ENCODE data around the gene MTCH1.
"Not testable (repeated sequence)": the region's sequence is repeated elsewhere in the genome, so short reads cannot be mapped to it uniquely, and the experiment has no call there.

DNA sequence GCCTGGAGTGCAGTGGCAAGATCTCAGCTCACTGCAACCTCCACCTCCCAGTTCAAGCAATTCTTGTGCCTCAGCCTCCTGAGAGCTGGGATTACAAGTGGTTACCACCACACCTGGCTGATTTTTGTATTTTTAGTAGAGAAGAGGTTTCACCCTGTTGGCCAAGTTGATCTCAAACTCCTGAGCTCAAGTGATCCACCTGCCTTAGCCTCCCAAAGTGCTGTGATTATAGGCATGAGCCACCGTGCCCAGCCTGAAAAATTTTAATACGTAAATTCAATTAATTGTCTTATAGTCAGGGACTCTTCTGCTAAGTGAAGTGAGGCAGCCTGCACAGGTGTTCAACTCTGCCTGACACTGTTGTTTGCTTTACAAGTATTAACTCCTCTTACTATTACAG lies 4.4 kb upstream of the MTCH1 start:
- TF ChIP-seq, protein P1, sequence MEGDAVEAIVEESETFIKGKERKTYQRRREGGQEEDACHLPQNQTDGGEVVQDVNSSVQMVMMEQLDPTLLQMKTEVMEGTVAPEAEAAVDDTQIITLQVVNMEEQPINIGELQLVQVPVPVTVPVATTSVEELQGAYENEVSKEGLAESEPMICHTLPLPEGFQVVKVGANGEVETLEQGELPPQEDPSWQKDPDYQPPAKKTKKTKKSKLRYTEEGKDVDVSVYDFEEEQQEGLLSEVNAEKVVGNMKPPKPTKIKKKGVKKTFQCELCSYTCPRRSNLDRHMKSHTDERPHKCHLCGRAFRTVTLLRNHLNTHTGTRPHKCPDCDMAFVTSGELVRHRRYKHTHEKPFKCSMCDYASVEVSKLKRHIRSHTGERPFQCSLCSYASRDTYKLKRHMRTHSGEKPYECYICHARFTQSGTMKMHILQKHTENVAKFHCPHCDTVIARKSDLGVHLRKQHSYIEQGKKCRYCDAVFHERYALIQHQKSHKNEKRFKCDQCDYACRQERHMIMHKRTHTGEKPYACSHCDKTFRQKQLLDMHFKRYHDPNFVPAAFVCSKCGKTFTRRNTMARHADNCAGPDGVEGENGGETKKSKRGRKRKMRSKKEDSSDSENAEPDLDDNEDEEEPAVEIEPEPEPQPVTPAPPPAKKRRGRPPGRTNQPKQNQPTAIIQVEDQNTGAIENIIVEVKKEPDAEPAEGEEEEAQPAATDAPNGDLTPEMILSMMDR (conservative IDR thresholded peaks at IDR 0.05; ENCODE audit: low read depth in 2 of 2) = not testable (repeated sequence)
- TF ChIP-seq POLR2AphosphoS5 (IDR thresholded peaks at IDR 0.05; ENCODE audit: low read depth); EZH2phosphoT487 (IDR thresholded peaks at IDR 0.05; ENCODE audit: unreplicated experiment); EZH2 (IDR thresholded peaks at IDR 0.05; ENCODE audit: low read depth, unreplicated experiment); CREB1 (CRISPR knock-in tag; IDR thresholded peaks at IDR 0.05; ENCODE audit: low read depth); ZNF114 (CRISPR knock-in tag; IDR thresholded peaks at IDR 0.05); STAT1 (IDR thresholded peaks at IDR 0.05; ENCODE audit: unreplicated experiment): not testable (repeated sequence)
